VCaP (cell line): ENCODE measurements around the gene GBP5.
"Not testable (repeated sequence)": the region's sequence is repeated elsewhere in the genome, so short reads cannot be mapped to it uniquely, and the experiment has no call there.

Experiments used
- H3K27ac ChIP-seq: fragments of 450-650 bp; 2 replicates; pipeline ENCODE4 v1.5.1; 2017
- CTCF ChIP-seq: fragments of 450-650 bp; conservative IDR thresholded peaks from 2 replicates; pipeline ENCODE4 v1.5.1; 2017; ENCODE audit warnings: mild to moderate bottlenecking, moderate library complexity

GBP5 gene

GRCh38 chr1:89272269-89273041 is at the start of gene GBP5:
Gene GBP5 (minus strand): TSS chr1:89272860. CDS start chr1:89269555, 3,305 bp downstream.
- not testable (repeated sequence) for H3K27ac ChIP-seq

- no peak for TF ChIP-seq CTCF
- H3K27ac ChIP-seq: no peak overlapping the region
Measured at GRCh38 chr1:89322402-89322801, 49.7 kb upstream of the GBP5 start.

GRCh38 chr1:89312572-89312971 is 39.9 kb upstream of the GBP5 start:
- no peak for TF ChIP-seq CTCF
- H3K27ac ChIP-seq: no peak overlapping the region

GRCh38 chr1:89311757-89312156 is 39.1 kb upstream of the GBP5 start:
- no peak overlapping the region for H3K27ac ChIP-seq
- TF ChIP-seq CTCF: no peak

GRCh38 chr1:89310976-89311375 is 38.3 kb upstream of the GBP5 start:
- H3K27ac ChIP-seq: no peak overlapping the region
- no peak for TF ChIP-seq CTCF

GRCh38 chr1:89310505-89310904 is 37.8 kb upstream of the GBP5 start:
- no peak overlapping the region for H3K27ac ChIP-seq
- no peak for TF ChIP-seq CTCF

- H3K27ac ChIP-seq: no peak overlapping the region
- TF ChIP-seq CTCF: no peak
Measured at GRCh38 chr1:89309828-89310227, 37.2 kb upstream of the GBP5 start.

- H3K27ac ChIP-seq: no peak overlapping the region
- no peak for TF ChIP-seq CTCF
Measured at GRCh38 chr1:89306273-89306672, 33.6 kb upstream of the GBP5 start.
